Activated CD4-positive, CD25-positive, alpha-beta regulatory T cell treated with anti-CD3 and anti-CD28 coated beads, Interleukin-2, amount 50 U/mL, for 16 hours (primary cell): ENCODE results near the gene PTPRJ.

Experiments
- DNase-seq: peaks from one replicate; pipeline ENCODE4 v3.0.0-alpha.2; 2020; ENCODE audit warnings: low read depth, low spot score

Gene PTPRJ

GRCh38 chr11:47994417-47994816, 14.1 kb downstream of the PTPRJ start:
- no peak for DNase-seq

DNA sequence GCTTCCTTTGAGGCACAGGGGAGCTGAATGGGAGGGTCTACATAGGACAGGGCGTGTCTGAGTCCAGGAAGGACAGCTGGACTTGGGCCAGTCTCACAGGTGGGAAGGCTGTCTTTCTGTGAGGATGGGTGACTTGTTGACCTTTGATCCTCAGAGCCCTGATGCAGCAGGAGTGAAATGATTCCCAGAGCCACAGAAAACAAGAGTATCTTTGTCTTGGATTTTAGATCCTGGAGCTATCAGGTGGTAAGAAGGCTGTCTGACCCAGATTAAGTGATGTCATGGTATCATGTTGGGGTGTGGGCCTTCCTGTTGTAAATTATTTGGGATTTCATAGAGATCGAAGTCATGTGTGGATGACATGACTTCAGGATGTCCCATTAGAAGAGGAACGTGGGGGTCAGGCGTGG, 15.0 kb downstream of the PTPRJ start:
- DNase-seq, result no peak

DNA sequence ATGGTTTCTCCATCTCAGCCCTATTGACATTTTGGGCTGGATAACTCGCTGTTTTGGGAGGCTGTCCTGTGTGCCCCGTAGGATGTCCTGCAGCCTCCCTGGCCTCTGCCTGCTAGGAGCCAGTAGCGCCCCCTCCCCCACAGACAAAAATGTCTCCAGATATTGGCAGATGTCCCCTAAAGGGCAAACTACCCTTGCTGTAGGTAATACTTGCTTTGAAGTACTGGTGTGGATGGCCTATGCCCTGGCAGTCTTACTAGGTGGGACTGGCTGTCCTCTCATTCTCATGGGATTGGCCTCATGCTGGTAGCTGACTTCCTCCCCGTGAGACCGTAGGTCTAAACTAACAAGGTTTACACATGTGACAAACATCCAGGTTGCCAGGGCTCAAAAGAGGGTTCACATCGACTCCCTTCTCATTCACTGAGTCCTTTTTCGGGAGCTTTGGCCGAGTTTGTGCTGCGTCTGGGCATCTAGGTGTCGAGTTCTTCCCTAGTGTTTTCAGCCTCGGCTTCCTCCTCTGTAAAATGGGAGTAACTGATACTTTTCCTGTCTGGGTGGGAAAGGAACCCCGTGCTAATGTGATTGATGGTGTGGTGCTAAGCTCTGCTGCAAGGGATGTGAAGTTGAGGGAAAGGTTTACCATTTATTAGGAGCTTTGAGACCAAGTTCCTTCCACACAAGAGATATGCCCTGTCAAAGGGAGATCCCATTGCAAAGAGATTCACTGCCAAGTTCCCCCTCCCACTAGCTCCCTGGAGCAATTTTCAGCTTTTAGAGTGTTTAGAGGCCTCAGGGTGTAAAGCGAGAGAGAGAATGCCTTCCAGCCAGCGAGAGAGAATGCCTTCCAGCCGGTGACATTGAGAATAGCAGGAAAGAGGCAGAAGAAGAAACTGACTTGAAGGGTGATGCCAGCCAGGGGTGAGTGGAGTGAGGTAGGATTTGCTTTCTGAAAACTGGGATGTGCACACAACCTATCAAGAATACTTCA, 17.0 kb downstream of the PTPRJ start:
- no peak for DNase-seq

DNA sequence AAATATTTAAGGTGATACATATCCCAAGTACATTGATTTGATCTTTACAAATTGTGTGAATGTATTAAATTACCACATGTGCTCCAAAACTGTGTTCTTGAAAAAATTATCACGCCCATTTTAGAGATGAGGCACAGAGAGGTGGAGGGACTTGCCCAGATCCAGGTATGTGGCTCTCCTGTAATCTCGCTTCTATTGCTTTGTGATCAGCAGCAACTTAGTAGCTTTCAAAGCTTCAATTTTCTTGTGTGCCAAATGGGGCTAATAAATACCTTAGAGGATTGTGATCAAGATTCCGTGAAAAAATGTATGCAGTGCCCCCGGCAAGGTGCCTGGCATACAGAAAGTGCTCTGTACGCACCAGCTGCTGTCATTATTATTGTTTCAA, 18.0 kb downstream of the PTPRJ start:
- DNase-seq, result no peak

GRCh38 chr11:47998733-47999359, 18.5 kb downstream of the PTPRJ start:
- no peak for DNase-seq

DNA sequence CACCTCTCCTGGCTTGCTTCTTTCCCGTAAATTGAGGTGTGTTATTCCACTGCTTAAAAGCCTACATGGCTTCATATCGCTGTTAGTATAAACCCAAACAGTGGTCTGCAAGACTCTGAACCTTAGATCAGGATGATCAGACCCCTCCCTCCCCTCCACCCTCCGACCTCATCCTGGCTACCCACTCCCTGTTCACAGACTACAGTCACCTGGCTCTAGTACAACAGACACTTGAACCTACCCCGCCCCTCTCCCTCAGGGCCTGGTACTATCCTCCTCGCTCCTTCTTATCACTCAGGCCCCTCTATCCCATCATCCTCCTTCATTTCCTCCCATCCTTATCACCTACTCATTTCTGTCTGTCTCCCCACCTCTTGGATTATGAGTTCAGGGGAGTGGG, 20.1 kb downstream of the PTPRJ start:
- no peak for DNase-seq

- peak; percentile 79 for DNase-seq
Measured at GRCh38 chr11:48001438-48002021, 21.2 kb downstream of the PTPRJ start.

DNA sequence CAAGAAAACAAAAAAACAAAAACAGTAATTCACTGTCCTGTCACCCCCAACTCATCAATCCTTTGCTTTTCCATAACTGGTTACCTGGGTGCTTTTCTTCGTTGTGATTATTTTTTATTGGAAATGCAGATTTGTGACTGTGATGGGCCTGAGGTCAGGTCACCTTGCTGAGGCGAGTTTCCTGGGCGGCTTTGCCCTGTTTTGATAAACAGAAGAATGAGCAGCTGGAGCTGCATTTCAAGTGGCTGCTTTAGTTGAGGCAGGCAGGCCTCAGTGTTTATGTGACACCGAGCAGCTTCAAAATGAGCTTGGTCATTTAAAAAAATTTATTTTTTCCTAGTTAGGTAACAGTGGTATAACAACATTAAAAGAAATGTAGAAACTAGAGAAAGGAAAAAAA, 22.2 kb downstream of the PTPRJ start:
- DNase-seq, result no peak

- no peak for DNase-seq
Measured at GRCh38 chr11:48003926-48004325, 23.6 kb downstream of the PTPRJ start.

GRCh38 chr11:48004456-48004855, 24.1 kb downstream of the PTPRJ start:
- DNase-seq, result no peak

DNA sequence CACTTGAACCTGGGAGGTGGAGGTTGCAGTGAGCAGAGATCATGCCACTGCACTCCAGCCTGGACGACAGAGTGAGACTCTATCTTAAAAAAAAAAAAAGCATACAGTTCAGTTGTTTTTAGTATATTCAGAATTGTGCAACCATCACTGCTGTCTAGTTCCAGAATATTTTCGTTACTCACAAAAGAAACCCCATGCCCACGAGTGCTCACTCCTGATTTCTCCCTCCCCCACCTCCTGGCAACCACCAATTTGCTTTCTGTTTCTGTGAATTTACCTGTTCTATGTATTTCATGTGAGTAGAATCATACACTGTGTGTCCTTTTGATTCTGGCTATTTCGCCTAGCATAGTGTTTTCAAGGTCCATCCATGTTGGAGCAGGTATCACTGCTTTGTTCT, 24.8 kb downstream of the PTPRJ start:
- DNase-seq, result no peak

- no peak for DNase-seq
Measured at GRCh38 chr11:48005831-48006270, 25.5 kb downstream of the PTPRJ start.

DNA sequence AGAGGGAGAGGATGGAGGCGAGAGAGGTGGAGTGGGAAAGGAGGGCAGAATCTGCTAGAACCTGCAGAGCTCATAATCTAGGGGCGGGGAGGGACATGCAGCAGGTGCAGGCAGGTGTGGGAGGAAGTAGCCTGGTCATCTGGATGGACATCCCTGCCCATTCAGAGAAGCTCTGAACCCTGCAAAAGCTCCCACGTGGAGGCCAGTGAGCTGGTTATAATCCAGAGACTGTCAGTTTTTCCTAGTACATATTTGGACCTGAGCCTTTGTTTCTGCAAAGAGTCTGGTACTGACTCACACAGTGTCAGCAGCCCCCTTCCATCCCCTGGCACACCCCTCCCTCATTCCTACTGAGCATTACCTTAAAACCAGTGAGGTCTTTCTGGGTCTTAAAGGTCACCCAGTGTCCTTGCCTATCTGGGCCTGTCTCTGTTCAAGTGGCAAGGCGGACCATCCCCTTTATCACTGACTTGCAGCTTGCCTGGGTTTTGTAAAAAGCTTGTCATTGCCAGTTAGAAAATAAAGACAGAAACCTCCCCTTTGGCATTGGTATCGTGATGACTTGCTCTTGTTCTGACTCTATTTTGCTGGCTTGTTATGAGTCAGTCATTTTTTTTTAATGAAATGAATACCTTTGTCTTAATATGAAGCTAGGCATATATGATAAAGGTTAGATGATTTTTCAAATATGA, 26.1 kb downstream of the PTPRJ start:
- DNase-seq, result no peak

DNA sequence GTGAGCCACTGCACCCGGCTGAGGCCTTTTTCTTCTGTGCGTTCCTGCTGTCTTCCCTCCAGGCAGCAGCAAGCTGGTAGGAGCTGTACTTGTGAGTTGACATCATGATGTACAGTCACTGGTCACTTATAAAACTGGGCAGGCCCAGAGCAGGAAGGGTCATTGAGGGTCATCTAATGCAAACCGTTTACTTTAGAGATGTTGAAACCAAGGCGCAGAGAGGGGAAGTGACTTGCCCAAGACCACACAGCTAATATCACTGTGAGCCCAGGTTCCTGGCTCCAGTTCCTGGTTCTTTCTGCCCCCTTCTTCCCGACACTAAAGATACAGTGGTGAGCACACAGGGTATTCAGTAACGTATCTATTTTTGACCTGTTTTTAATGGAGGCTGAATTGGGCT, 27.3 kb downstream of the PTPRJ start:
- no peak for DNase-seq

- no peak for DNase-seq
Measured at GRCh38 chr11:48008951-48009270, 28.6 kb downstream of the PTPRJ start.

- DNase-seq, result no peak
Measured at GRCh38 chr11:48011102-48011797, 30.9 kb downstream of the PTPRJ start.

- no peak for DNase-seq
Measured at GRCh38 chr11:48011798-48012391, 31.5 kb downstream of the PTPRJ start.

GRCh38 chr11:48013269-48013901, 33.0 kb downstream of the PTPRJ start:
- no peak for DNase-seq

DNA sequence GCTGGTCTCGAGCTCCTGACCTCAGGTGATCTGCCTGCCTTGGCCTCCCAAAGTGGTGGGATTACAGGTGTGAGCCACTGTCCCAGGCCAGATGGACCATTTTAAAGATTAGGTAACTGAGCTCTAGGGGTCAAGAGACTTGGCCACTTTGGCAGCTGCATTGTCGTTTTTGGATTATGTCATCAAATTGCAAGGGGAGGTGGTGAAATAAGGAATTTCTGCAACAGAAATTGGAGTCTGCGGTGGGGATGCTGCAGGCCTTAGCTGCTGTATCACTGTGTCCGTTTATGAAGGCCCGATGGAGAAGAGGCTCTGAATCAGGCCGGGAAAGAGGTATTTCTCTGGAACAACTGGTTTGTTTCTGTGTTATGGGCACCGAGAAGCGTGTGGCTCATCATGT, 34.6 kb downstream of the PTPRJ start:
- DNase-seq, result no peak

DNA sequence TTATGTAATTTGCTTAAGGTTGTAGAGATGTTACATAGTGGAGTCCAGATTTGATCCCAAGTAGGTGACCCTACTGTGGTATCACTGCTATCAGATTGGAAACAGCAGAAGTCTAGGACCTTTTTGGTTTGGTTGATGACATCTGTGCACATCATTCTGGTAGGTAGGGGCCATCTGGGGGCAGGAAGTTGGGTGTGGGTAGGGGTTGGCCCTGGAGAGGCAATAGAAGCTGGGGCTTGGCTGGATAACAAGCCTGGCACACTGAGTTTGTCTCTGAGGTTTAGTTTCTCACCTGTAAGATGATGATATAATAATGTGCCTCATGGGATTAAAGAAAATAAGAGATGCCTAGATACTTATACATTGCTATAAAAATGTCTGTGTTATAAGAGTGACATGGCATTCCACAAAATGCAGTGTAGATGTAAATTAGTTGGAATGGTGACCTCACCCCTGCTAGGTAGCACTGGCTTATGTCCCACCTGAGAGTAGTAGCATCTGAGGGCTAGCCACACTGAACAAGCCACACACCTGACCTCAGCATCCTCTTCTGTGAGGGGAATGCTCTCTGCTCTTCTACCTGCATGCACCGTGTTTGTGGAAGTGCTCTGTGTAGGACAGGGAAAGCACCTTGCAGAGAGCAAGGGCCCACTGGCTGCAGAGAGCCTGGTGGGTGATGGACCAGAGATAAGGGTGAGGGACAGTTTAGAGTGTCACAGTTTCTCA, 36.9 kb downstream of the PTPRJ start:
- no peak for DNase-seq
